HG03175 (cell line): ENCODE data around the gene ACBD7.

Source experiments
- ATAC-seq: cut with Tn5 transposase; IDR thresholded peaks from one replicate; pipeline ENCODE4 v1.9.1; 2021; ENCODE audit warnings: mild to moderate bottlenecking, moderate library complexity; ENCODE audit not compliant: unreplicated experiment

ACBD7 gene

DNA sequence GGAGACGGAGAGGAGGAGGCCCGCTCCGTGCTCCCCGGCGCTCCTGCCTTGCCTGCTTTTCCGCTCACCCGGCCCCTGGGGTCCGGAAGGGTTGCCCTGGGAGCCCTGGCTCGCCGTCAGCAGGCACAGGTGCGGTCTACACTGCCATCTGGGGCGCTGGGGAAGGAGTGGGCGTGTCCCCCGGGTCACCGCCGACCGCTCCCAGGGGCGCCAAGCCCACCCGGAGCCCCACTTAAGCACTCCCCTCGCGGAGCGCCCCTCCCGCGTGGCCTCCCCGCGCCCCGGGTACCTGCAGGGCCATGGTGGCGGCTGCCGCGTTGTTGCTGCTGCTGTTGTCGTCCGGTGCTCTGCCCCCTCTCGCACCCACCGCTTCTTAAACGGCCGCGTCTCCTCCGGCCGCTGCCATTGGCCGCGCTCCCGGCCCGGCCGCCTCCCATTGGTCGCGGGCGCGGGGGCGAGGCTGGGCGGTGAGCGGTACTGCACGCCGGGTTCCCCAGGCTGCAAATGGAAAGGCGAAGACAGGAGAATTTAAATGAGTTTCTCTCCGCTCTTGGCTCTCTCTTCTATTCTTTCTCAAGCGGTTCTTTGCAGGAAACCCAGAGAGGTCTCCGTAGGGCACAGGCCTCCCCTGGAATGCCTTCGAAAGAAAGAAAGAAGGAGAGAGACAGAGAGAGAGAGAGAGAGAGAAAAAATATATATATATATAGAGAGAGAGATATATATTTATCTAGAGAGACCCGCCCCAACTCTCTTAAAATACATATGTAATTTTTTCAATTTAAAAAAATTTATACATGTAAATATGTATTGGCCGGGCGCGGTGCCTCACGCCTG is at the start of gene ACBD7:
Gene ACBD7, minus strand, starts transcription at position 349 of the 834 bp plus-strand sequence. Its CDS starts 48 bp downstream, at position 301.
- peak; percentile 100 for ATAC-seq

DNA sequence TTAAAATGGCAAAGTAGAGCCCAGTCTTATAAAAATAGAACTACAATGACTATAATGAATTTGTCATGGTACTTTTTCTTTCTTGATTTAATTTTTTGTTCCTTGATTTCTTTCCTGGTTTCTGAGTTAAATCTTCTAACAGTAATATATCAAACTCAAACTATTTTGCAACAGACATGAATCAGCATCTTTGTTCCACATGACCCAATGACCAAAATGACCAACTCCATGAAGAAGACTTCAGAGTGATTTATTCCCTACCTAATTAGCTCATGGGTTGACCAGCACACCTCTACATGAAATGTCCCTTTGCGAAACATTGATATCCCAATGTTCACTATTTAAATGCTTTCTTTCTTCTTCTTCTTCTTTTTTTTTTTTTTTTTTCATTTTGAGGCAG is 49.1 kb upstream of the ACBD7 start:
- ATAC-seq: no peak

DNA sequence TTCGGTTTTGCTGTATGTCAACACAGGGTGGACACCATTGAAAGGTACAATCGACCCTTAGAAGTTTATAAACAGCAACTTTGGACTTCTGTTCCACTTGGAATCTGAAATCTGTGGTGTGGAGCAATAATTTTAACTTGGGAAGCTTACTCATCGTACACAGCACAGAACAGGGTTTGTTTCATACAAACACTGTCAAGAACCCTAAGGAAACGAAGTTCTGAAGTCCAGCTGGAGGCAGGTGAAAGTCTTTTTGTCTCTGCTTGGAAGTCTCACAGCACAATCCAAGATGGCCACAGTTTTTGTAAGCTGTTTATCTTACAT is 48.4 kb upstream of the ACBD7 start:
- no peak for ATAC-seq

DNA sequence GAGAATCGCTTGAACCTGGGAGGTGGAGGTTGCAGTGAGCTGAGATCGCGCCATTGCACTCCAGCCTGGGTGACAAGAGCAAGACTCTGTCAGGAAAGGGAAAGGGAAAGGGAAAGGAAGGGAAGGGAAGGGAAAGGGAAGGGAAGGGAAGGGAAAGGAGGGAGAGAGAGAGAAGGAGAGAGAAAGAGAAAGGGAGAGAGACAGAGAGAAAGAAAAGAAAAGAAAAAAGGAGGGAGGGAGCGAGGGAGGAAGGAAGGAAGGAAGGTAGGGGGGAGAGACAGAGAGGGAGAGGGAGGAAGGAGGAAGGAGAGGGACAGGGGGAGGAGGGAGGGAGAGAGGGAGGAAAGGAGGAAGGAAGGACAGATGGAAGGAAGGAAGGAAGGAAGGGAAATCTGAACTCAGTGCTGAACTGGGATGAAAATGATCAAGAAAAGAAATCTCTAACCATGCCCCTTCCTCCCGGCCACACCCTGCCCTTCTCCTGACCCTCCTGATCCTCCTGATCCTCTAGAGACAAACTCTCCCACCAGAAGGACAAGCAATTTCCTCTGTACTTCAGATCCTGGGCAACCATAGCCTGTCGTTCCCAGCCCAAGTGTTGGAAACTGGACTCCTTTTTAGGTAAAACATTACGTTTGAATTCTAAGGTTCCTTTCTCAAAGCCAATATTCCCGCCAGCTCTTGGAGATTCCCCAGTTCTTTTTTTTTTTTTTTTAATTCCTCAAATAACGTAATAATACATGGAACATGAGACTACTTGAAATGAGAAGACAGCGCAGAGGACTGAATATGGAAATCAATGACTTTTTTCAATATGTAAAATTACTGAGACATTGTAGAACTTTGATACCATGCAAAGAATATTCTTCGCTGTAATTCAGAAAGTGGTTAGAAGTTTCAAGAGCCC is 47.8 kb upstream of the ACBD7 start:
- no peak for ATAC-seq

DNA sequence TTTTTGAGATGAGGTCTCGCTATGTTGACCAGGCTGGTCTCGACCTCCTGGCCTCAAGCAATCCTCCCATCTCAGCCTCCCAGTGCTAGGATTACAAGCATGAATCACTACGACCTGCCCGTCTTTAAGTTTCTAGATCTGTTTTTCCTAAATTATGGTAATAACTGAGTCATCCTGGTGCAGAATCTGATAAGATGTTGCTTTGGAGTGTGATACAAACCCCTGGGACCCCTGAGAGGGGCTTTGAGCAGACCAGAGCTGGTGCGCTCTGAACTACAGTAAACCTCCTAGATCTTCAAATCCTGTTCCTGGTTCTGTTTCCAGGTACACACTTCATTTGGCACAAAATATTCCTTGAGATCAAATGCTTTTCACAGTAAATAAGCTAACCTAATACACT is 42.8 kb upstream of the ACBD7 start:
- ATAC-seq: no peak

DNA sequence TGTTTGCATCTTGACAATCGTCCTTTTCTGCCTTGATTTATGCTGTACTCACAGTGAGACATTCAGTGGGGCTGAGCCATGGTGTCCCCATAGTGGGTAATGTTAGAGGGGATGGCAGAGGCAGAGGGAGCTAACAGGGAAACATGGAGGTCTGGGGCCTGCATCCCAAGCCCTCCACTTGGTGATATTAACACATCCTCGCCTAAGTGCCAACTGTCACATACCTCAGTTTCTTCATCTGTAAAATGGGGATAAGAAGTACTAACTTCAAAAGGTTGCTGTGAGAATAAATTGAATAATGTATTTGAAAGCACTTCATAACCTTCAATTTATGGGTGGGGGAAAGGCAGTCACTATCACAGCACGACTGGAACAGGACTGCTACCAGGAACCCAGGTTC is 36.3 kb upstream of the ACBD7 start:
- no peak for ATAC-seq

DNA sequence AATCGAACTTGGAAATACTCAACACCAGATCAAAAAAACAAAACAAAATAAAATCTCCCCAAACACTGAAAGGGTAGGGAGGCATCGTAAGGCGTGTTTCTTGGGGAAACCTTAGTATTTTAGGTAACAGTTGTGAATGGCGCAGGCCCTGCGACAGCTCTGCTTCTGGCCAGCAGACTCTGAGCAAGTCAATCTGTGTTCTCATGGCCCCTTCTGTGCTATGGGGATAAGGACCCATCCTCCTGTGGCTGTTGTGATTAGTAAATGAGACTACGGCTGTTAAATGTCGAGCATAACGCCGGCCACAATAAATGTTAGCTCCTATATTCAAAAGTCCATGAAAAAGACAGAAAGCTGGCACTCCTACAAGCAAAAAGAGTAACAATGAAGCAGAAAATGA is 35.6 kb upstream of the ACBD7 start:
- no peak for ATAC-seq

DNA sequence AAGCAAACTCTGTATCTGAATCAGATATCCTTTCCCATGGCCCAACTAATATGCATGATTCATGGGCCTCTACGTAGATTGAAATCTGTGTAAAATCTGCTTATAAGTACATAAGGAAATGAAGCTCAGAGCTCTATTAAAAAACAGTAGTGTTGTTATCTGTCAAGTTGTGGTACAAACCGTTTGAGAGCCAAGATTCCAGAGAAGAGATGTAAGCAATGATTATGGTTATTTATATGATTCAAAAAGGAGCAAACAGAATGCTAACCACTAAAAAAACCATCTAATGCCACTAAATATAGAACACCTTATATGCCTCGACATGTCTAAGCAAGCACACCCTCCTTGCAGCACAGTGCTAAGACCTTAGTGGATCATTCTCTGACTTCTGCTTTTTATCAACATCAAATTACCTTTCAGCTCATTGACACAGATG is 35.2 kb upstream of the ACBD7 start:
- ATAC-seq: no peak

DNA sequence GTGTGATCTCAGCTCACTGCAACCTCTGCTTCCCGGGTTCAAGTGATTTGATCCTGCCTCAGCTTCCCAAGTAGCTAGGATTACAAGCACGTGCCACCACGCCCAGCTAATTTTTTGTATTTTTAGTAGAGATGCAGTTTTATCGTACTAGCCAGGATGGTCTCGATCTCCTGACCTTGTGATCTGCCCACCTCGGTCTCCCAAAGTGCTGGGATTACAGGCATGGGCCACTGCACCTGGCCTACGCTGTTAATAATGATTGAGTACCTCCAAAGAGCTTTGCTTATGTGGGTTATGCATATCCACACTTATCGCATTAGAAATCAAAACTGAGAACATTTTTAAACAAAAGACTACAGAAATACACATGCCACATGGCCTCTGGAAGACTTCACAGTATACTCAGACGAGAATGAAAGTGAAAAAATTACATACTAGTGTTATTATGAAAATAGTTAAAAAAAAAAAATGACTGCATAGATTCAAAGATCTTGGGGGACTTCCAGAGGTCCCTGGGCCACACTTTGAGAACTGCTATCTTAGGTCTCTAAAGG is 34.0 kb upstream of the ACBD7 start:
- peak; percentile 78 for ATAC-seq

DNA sequence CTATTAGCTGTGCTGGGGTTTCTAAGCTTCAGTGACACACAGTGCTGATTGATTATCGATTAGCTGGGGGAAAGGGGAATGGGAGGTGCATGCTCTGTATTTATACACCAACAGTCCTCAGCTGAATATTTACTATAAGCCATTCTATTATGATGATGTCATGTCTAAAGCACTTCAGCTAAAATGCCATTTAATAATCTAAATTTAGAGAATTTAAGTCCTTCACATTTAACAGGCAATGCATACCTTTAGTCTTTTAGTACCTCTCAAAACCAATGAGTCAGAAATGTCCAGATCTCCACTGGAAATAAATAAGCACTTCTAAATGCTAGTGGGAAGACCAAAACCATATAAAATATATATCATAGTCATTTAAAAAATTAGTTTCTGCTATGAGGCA is 33.1 kb upstream of the ACBD7 start:
- ATAC-seq: no peak

DNA sequence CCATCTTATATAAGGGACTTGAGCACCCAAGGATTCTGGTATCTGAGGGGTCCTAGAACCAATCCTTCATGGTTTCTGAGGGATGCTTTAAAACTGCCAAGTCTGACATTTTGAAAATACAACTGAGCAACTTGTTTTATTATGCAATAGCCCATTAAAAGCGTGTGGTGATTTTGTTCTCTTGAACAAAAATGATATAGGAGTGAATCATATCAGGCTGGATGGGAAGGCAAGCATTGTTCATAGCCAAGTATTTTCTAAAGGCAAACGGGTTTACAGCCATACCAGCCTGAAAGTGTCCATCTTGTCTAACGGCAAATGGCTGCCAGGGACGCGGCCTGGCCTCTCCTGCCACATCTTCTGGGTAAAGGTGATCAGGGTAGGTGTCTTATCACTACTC is 31.9 kb upstream of the ACBD7 start:
- no peak for ATAC-seq

DNA sequence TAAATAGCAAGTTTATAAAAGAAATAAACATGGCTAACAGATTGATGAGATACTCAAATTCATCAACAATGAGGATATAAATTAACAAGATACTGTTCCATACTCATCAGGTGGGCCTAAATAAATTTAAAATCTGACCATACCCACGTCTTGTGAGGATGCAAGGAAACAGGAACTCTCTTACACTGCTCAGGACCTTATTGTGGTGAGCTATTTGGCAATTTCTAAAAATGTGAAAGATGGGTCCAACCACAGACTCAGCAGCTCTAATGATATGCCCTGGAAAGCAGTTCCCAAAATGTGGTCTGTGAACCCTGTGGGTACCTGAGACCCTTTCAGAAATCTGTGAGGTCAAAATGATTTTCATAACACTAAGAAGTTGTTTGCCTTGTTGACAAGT is 30.0 kb upstream of the ACBD7 start:
- no peak for ATAC-seq

DNA sequence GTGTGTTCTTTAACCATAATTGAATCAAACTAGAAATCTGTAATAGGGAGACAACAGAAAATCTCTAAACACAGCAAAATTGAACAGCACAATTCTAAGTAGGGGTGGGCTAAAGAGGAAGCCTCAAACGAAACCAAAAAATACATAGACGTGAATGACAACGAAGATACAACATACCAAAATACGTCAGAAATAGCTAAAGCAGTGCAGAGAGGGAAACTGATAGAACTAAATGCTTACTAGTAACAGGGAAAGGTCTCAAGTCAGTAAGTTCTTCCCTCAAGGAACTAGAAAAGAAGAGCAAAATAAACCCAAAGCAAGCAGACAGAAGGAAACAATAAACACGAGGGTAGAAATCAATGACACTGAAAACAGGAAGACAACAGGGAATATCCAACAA is 27.6 kb upstream of the ACBD7 start:
- ATAC-seq: no peak

DNA sequence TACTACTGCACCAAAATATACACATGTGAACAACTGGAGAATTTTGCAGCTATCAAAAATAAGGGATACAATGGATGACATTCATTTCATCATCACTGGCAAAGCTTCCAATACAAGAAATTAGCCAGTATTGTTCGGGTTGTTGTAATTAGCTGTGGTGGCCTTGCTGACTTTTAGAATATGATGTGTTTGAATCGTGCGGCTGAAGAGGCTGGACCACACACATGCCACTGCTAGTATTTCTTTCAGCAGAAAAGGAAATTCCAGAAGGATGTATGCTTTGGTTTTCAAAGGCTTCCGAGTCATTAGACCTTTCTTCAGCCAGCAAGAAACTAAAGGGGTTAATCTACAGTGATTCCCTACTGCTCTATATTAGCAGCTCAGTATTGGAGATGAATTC is 25.2 kb upstream of the ACBD7 start:
- no peak for ATAC-seq

DNA sequence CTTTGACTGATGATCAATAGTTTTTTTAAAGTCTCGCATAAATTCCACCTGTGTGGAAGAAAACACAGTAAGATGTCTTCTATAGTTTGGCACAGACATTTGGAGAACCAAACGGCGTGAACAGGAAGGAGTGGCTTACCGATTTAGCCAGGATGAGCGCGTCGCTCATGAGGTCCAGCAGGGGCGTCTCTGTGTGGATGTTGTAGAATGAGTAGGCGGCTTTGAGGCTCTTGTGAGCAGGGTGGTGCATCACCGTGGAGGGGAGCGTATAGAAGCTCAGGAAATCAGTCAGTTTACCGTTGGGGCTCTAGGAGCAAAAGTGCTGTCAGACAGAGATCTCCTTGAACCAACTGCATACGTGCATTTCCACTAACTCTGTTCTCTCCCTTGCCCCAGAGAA is 24.1 kb upstream of the ACBD7 start:
- no peak for ATAC-seq

DNA sequence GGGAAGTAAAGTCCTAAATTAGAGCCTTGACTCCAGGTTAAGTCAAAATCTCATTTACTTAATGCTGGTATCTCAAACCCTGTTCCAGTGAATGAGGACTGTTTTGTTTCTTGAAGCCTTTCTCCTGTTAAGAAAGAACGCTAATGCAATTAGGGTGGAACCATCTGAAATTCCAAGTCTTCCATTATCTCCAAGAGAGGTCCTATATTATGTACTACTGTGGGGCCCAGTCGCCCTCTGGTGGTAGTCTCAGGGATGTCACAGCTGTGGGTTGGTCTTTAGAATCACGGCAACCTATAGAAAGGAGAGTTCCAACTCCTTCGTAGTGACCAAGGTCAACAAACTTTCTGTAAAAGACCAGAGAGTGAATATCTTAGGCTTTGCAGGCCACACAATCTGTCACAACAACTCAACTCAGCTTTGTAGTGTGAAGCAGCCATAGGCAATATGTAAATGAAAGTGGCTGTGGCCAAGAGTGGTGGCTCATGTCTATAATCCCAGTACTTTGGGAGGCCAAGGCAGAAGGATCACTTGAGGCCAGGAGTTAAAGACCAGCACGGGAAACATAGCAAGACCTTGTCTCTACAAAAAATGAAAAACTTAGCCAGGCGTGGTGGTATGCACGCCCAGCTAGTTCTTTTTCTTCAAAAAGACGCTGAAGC is 17.9 kb upstream of the ACBD7 start:
- peak; percentile 91 for ATAC-seq

DNA sequence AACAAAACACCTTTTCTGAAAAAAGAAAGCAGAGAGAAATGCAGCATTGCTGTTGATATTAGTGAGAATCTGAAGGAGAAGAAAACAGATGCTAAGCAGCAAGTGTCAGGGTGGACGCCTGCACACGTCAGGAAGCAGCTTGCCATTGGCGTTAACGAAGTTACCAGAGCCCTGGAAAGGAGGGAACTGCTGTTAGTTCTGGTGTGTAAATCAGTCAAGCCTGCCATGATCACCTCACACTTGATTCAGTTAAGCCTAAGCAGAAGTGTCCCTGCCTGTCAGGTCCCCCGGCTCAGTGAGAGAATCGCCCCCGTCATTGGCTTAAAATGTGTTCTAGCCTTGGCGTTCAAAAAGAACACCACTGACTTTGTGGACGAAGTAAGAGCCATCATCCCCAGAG is 14.9 kb upstream of the ACBD7 start:
- ATAC-seq: no peak

DNA sequence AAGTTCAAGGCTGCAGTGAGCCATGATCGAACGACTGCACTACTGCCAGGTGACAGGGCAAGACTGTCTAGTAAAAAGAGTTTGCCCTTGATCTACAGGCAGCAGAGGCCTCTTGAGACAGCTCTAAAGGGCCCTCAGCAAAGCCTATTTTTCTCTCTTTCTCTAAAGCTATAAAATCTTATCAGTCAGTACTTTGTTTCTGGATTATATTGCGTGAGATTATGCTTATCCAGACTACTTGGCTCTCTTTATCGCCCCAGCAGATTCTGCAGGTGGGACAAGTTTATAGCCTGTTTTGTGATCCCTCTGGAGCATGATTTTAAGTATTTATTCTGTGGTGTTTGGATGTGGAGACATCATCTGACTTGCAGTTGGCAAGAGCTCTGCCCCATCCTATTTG is 11.3 kb upstream of the ACBD7 start:
- no peak for ATAC-seq

DNA sequence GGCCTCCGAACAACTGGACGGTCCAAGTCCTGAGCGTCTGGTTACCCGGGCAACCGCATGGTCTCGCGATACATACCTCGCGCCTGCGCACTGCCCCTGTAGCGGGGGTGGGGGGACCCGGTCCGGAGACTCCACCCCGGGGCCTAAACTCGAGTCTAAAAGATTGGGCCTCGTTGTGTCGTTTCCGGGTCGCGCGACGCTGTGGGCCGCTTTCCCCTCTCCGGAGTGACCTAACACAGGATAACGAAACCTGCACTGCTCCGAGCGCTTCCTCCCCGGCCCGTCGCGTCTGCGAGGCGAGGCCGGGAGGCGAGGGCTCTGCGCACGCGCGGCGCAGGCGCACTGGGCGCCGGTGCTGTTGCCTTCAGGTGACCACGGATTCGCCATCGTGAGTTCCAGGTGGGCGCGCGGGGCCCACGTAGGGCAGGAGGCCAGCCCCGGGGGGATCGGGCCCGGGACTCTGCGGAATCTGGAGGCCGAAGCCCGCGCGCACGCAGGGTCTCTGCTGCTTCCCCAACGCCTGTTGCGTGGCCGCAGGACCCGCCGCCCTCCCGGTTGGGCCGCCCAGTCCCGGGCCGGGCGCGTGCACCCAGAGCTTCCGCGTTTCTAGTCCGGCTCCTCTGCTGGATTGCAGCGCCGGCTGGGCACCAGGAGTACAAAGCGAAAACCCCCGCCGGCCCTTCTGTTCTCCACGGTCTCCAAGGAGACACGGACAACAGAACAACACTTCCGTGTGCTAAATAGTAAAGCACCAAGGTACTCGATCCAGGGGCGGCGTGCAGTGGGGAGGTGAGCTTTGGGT is 8.6 kb upstream of the ACBD7 start, which contains the start of gene RPP38:
Gene RPP38, plus strand, starts transcription at position 345 of the 802 bp plus-strand sequence. CDS start 5,960 bp downstream, outside the sequence.
- peak; percentile 81 for ATAC-seq

DNA sequence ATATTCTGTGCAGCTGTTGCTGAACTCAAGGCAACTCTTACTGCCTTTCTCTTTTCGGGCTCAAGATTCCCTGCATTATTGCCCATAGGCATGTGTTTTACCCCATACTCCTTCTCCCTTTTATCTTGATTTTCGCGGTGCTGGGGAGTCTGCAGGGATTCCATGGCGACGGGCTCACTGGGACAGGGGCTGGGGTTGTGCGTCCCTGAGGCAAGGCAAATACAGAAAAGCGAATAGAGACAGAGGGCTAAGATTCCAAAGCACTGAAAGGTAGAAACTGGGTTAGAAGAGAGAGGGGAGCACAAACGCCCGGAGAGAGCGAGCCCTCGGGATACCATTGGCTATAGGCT is 8.1 kb upstream of the ACBD7 start:
- ATAC-seq: peak; percentile 26
